Measurements from ENCODE around the gene BRD3. TPM values are rescaled to one million over a fixed set of nuclear protein-coding genes. Genes with fewer than 3 reads are reported as not detected.

BRD3 gene
- total RNA-seq, 1 experiment from 2014 or later, result 108 TPM

DNA sequence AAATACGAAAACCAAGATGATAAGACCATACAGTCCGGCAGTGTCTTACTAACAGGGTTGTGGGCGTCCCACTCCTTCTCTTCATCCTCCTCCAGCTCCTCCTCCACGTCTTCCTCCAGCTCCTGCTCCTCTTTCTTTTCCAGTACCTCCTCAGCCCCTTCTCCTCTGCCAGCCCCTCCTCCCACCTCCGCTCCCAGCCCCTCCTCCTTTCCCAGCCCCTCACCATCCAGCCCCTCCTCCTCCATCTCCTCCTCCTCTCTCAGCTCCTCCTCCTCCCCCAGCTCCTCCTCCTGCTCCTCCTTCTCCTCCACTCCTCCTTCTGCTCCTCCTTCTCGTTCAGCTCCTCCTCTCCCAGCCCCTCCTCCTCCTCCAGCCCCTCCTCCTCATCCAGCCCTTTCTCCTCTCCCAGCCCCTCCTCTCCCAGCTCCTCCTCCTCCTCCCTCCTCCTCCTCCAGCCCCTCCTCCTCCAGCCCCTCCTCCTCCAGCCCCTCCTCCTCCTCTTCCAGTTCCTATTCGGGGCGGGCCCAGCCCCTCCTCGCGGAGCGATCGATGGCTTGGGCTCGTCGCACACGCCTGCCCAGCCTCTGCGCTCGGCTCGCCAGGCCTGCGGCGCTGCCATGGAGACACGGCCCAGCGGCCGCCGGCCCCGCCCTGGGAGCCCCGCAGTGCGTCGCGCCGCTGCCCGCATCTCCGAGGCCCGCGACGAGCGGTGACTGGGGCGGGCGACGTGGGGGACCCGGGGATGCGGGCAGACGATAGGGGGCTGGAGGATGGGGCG lies 42.8 kb downstream of the BRD3 start, which contains the start of gene BRD3OS (continued):
- TF ChIP-seq, protein P1, sequence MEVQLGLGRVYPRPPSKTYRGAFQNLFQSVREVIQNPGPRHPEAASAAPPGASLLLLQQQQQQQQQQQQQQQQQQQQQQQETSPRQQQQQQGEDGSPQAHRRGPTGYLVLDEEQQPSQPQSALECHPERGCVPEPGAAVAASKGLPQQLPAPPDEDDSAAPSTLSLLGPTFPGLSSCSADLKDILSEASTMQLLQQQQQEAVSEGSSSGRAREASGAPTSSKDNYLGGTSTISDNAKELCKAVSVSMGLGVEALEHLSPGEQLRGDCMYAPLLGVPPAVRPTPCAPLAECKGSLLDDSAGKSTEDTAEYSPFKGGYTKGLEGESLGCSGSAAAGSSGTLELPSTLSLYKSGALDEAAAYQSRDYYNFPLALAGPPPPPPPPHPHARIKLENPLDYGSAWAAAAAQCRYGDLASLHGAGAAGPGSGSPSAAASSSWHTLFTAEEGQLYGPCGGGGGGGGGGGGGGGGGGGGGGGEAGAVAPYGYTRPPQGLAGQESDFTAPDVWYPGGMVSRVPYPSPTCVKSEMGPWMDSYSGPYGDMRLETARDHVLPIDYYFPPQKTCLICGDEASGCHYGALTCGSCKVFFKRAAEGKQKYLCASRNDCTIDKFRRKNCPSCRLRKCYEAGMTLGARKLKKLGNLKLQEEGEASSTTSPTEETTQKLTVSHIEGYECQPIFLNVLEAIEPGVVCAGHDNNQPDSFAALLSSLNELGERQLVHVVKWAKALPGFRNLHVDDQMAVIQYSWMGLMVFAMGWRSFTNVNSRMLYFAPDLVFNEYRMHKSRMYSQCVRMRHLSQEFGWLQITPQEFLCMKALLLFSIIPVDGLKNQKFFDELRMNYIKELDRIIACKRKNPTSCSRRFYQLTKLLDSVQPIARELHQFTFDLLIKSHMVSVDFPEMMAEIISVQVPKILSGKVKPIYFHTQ (CRISPR knock-in tag; IDR thresholded peaks at IDR 0.05), result no peak
- TF ChIP-seq ZNF416 (CRISPR knock-in tag; IDR thresholded peaks at IDR 0.05) (no peak), ESRRA (CRISPR knock-in tag; IDR thresholded peaks at IDR 0.05; ENCODE audit: borderline replicate concordance) (no peak), SOX15 (CRISPR knock-in tag; IDR thresholded peaks at IDR 0.05) (no peak), SMAD4 (CRISPR knock-in tag; IDR thresholded peaks at IDR 0.05) (no peak)
- TF ChIP-seq, protein P2, sequence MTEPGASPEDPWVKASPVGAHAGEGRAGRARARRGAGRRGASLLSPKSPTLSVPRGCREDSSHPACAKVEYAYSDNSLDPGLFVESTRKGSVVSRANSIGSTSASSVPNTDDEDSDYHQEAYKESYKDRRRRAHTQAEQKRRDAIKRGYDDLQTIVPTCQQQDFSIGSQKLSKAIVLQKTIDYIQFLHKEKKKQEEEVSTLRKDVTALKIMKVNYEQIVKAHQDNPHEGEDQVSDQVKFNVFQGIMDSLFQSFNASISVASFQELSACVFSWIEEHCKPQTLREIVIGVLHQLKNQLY (CRISPR knock-in tag; IDR thresholded peaks at IDR 0.05), result no peak
- TF ChIP-seq, protein P3, sequence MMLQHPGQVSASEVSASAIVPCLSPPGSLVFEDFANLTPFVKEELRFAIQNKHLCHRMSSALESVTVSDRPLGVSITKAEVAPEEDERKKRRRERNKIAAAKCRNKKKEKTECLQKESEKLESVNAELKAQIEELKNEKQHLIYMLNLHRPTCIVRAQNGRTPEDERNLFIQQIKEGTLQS (CRISPR knock-in tag; conservative IDR thresholded peaks at IDR 0.05), result no peak
- TF ChIP-seq, protein P4, sequence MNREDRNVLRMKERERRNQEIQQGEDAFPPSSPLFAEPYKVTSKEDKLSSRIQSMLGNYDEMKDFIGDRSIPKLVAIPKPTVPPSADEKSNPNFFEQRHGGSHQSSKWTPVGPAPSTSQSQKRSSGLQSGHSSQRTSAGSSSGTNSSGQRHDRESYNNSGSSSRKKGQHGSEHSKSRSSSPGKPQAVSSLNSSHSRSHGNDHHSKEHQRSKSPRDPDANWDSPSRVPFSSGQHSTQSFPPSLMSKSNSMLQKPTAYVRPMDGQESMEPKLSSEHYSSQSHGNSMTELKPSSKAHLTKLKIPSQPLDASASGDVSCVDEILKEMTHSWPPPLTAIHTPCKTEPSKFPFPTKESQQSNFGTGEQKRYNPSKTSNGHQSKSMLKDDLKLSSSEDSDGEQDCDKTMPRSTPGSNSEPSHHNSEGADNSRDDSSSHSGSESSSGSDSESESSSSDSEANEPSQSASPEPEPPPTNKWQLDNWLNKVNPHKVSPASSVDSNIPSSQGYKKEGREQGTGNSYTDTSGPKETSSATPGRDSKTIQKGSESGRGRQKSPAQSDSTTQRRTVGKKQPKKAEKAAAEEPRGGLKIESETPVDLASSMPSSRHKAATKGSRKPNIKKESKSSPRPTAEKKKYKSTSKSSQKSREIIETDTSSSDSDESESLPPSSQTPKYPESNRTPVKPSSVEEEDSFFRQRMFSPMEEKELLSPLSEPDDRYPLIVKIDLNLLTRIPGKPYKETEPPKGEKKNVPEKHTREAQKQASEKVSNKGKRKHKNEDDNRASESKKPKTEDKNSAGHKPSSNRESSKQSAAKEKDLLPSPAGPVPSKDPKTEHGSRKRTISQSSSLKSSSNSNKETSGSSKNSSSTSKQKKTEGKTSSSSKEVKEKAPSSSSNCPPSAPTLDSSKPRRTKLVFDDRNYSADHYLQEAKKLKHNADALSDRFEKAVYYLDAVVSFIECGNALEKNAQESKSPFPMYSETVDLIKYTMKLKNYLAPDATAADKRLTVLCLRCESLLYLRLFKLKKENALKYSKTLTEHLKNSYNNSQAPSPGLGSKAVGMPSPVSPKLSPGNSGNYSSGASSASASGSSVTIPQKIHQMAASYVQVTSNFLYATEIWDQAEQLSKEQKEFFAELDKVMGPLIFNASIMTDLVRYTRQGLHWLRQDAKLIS (CRISPR knock-in tag; IDR thresholded peaks at IDR 0.05; ENCODE audit: borderline replicate concordance), result no peak
- TF ChIP-seq, protein P5, sequence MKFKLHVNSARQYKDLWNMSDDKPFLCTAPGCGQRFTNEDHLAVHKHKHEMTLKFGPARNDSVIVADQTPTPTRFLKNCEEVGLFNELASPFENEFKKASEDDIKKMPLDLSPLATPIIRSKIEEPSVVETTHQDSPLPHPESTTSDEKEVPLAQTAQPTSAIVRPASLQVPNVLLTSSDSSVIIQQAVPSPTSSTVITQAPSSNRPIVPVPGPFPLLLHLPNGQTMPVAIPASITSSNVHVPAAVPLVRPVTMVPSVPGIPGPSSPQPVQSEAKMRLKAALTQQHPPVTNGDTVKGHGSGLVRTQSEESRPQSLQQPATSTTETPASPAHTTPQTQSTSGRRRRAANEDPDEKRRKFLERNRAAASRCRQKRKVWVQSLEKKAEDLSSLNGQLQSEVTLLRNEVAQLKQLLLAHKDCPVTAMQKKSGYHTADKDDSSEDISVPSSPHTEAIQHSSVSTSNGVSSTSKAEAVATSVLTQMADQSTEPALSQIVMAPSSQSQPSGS (CRISPR knock-in tag; IDR thresholded peaks at IDR 0.05; ENCODE audit: borderline replicate concordance, low read depth), result no peak

DNA sequence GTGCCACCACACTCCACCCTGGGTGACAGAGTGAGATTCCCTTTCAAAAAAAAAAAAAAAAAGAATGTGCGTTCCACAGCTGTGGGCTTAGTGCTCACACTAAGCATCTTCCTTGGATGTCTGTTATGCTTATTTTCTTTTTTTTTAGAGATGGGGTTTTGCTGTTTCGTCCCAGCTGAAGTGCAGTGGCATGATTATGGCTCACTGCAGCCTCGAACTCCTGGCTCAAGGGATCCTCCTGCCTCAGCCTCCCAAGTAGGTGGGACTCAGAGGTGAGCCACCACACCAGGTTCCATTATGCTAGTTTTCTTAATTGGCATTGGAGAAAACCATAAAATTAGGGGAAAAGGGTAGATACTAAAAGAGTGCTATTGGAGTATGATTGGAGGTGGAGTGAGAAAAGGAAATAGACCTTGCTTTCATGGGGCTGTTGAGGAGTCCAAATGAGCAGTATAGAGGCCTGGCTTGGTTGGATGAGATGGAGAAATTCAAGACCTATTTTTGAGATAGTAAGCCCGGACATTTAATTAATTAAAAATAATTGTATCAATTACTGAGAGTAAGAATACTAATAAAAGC lies 43.5 kb downstream of the BRD3 start:
- H3K9me3 Mint-ChIP-seq, result no peaks in the 10 kb centered on the region
- H3K36me3 Mint-ChIP-seq, result peaks cover 2% of the 10 kb centered on the region
- peak overlapping the region; percentile 24 for H3K4me3 Mint-ChIP-seq
- H3K27ac Mint-ChIP-seq, result no peak overlapping the region
- ATAC-seq (no peak), DNase-seq (ENCODE audit: low spot score) (no peak)
- no peaks in the 10 kb centered on the region for H3K27me3 Mint-ChIP-seq (ENCODE audit: low read depth)
- ChIA-PET POLR2A (interaction anchor here (0.5 to 1.1 kb wide), 3 partner anchors 27 to 265 kb away, joined by 3 to 4 read pairs (median 3); no protein-coding TSS in a partner anchor), CTCF (interaction anchor here (0.6 to 2.8 kb wide), 12 partner anchors 19 to 785 kb away, joined by 3 to 24 read pairs (median 6); no protein-coding TSS in a partner anchor)
- H3K4me1 Mint-ChIP-seq, result peaks cover 10% of the 10 kb centered on the region; the same call in 1 of the 2 replicates
- no peak for TF ChIP-seq SOX15 (CRISPR knock-in tag; IDR thresholded peaks at IDR 0.05)

DNA sequence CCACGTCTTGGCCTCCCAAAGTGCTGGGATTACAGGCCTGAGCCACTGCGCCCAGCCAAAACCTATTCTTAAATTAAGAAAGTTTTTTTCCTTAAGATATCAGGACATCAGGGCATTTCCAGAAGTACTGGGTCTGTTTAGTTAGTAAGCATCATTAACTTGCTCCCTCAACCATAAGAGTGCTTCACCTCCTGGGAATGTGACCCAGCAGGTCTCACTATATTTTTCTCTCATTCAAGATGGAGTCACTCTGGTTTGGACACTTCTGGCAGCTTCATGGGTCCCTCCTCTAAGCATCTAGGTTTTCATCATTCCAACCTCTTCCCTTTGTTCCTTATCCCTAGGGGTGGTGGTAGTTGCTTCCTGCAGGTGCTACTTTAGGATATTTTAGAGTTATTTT lies 52.9 kb downstream of the BRD3 start:
- H3K4me3 Mint-ChIP-seq, result no peak overlapping the region
- H3K4me1 Mint-ChIP-seq, result no peaks in the 10 kb centered on the region
- H3K36me3 Mint-ChIP-seq, result peaks cover 27% of the 10 kb centered on the region
- ChIA-PET POLR2A (no interaction called here), CTCF (no interaction called here)
- ATAC-seq (no peak), DNase-seq (ENCODE audit: low spot score) (no peak)
- peaks cover 30% of the 10 kb centered on the region for H3K9me3 Mint-ChIP-seq
- H3K27me3 Mint-ChIP-seq (ENCODE audit: low read depth), result peaks cover 10% of the 10 kb centered on the region
- no peak overlapping the region for H3K27ac Mint-ChIP-seq
- TF ChIP-seq ZNF317 (CRISPR knock-in tag; IDR thresholded peaks at IDR 0.05; ENCODE audit: borderline replicate concordance, low read depth) (no peak), ELF4 (CRISPR knock-in tag; IDR thresholded peaks at IDR 0.05; ENCODE audit: low read depth) (no peak), ESRRA (CRISPR knock-in tag; IDR thresholded peaks at IDR 0.05; ENCODE audit: borderline replicate concordance) (no peak), MXD4 (CRISPR knock-in tag; IDR thresholded peaks at IDR 0.05; ENCODE audit: borderline replicate concordance) (no peak), ZNF671 (CRISPR knock-in tag; IDR thresholded peaks at IDR 0.05) (no peak), TEAD1 (CRISPR knock-in tag; IDR thresholded peaks at IDR 0.05) (no peak), OVOL2 (CRISPR knock-in tag; IDR thresholded peaks at IDR 0.05; ENCODE audit: borderline replicate concordance) (no peak)
- TF ChIP-seq, protein P6, sequence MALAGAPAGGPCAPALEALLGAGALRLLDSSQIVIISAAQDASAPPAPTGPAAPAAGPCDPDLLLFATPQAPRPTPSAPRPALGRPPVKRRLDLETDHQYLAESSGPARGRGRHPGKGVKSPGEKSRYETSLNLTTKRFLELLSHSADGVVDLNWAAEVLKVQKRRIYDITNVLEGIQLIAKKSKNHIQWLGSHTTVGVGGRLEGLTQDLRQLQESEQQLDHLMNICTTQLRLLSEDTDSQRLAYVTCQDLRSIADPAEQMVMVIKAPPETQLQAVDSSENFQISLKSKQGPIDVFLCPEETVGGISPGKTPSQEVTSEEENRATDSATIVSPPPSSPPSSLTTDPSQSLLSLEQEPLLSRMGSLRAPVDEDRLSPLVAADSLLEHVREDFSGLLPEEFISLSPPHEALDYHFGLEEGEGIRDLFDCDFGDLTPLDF (CRISPR knock-in tag; IDR thresholded peaks at IDR 0.05), result no peak
- TF ChIP-seq, protein P7, sequence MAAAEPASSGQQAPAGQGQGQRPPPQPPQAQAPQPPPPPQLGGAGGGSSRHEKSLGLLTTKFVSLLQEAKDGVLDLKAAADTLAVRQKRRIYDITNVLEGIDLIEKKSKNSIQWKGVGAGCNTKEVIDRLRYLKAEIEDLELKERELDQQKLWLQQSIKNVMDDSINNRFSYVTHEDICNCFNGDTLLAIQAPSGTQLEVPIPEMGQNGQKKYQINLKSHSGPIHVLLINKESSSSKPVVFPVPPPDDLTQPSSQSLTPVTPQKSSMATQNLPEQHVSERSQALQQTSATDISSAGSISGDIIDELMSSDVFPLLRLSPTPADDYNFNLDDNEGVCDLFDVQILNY (CRISPR knock-in tag; IDR thresholded peaks at IDR 0.05), result no peak
- TF ChIP-seq, protein P8, sequence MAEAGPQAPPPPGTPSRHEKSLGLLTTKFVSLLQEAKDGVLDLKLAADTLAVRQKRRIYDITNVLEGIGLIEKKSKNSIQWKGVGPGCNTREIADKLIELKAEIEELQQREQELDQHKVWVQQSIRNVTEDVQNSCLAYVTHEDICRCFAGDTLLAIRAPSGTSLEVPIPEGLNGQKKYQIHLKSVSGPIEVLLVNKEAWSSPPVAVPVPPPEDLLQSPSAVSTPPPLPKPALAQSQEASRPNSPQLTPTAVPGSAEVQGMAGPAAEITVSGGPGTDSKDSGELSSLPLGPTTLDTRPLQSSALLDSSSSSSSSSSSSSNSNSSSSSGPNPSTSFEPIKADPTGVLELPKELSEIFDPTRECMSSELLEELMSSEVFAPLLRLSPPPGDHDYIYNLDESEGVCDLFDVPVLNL (CRISPR knock-in tag; IDR thresholded peaks at IDR 0.05; ENCODE audit: borderline replicate concordance, low read depth), result no peak
